Stromal cell of bone marrow (primary cell): Measurements from ENCODE around the gene GUCY1A1.

Experiments
- DNase-seq: peaks from one replicate; pipeline ENCODE4 v3.0.0-alpha.2; 2012; ENCODE audit warnings: low read depth

Gene GUCY1A1

GRCh38 chr4:155777971-155778735, 111.5 kb downstream of the GUCY1A1 start:
- peak; percentile 34 for DNase-seq

- DNase-seq, result peak; percentile 23
Measured at GRCh38 chr4:155780775-155781174, 114.1 kb downstream of the GUCY1A1 start.

- DNase-seq, result no peak
Measured at GRCh38 chr4:155781249-155781831, 114.7 kb downstream of the GUCY1A1 start.
